ENCODE measurements around the gene RAG1. TPM values are rescaled to one million over a fixed set of nuclear protein-coding genes. Genes with fewer than 3 reads are reported as not detected.

The RAG1 gene
- total RNA-seq, 2 donors from 2014 or later: 0.28 to 1.1 TPM

GRCh38 chr11:36620246-36620645, 52.4 kb downstream of the RAG1 start:
- intact Hi-C loops (cut with DNase I): no loop called here
- DNase-seq (ENCODE audit: low spot score): no peak

- no peak for DNase-seq (ENCODE audit: low spot score)
- intact Hi-C loops (cut with DNase I): no loop called here
Measured at GRCh38 chr11:36622431-36623136, 54.8 kb downstream of the RAG1 start.

- intact Hi-C loops (cut with DNase I): no loop called here
- DNase-seq (ENCODE audit: low spot score): no peak
Measured at GRCh38 chr11:36623494-36623893, 55.7 kb downstream of the RAG1 start.

GRCh38 chr11:36627006-36627405, 59.2 kb downstream of the RAG1 start:
- intact Hi-C loops (cut with DNase I): no loop called here
- no peak for DNase-seq (ENCODE audit: low spot score)

- DNase-seq (ENCODE audit: low spot score): no peak
- intact Hi-C loops (cut with DNase I): no loop called here
Measured at GRCh38 chr11:36627471-36627870, 59.7 kb downstream of the RAG1 start.

- intact Hi-C loops (cut with DNase I): no loop called here
- DNase-seq (ENCODE audit: low spot score): no peak
Measured at GRCh38 chr11:36628141-36628540, 60.3 kb downstream of the RAG1 start.

- no peak for DNase-seq (ENCODE audit: low spot score)
- intact Hi-C loops (cut with DNase I): no loop called here
Measured at GRCh38 chr11:36628765-36629244, 61.0 kb downstream of the RAG1 start.

Other genes starting within 250 kb of the RAG1 start
- 10 to 100 TPM; 13.9 to 16.0 TPM for gene TRAF6, start 57.7 kb upstream of the RAG1 start, total RNA-seq
- gene IFTAP, start 26.5 kb downstream of the RAG1 start, total RNA-seq: 10 to 100 TPM; 14.7 to 15.6 TPM
- not detected for gene RAG2, start 30.2 kb downstream of the RAG1 start, total RNA-seq

Data from posterior vena cava (tissue), 2 donors.